ENCODE data around the gene SLC7A6. TPM values are rescaled to one million over a fixed set of nuclear protein-coding genes. Genes with fewer than 3 reads are reported as not detected.

SLC7A6 gene
- total RNA-seq, result 100 to 1,000 TPM in 1 of 4 donors, 10 to 100 TPM in 3; 73.1 to 116 (median 85.7) TPM

DNA sequence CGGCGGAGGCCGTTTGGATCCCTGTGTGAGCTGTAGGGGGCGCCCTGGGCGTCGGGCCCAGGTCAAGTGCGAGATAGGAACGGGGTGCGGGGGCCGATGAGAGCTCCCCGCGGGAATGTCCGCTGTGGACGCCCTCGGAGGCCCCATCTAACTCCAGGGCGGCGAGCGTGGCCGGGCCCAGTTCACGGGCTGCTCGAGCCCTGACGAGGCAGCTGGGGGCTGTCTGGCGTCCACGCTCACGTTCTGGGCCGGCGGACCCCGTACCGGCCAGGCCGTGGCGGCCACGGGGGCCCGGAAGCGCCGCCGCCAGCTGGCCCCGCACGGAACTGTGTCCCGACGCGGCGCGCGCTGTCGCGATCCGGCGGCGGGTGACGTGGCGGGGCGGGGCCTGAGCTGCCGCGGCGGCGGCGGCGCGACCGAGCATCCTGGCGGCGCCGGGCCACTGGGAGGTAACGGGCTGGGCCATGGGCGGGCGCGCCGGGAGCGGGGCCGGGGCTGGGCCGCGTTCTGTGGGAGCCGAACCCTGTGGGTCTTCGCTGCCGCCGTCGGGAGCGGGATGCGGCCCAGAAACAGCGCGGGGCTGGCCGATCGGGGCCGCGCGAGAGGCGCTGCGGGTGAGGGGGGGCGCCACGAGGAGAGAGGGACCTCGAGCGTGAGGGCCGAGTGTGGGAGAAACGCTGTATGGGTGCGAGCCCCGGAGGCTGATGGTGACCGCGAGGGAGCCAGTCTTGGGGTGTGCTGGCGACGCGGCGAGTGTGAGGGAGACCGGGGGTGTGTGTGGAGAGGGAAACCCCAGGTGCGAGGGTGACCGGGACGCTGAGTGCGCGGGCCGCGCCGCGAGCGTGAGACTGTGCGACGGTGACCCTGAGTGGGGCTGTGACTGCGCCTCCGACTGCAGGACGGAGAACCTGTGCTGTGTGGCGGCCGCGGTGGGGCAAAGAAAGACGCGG is at the start of gene SLC7A6:
Gene SLC7A6 (plus strand): TSS at position 399 of the 950 bp plus-strand sequence. CDS start 10,201 bp downstream, outside the sequence.
- no peaks in the 10 kb centered on the region for H3K27me3 ChIP-seq
- DNase-seq, result peak; percentile 74
- H3K9me3 ChIP-seq, result no peaks in the 10 kb centered on the region
- 0 to 1% methylated on average over 21 to 65 of the region's 123 CpGs for WGBS, 2 donors
- intact Hi-C loops (cut with DNase I), result no loop called here
- peaks cover 6 to 9% of the 10 kb centered on the region in 2 donors for H3K36me3 ChIP-seq
- peaks cover 26 to 57% of the 10 kb centered on the region in 2 donors for H3K4me1 ChIP-seq
- peak within 1 kb of the TSS; percentile 60 to 74 (median 69) for H3K4me3 ChIP-seq (replicated peaks in 1 of 3)
- TF ChIP-seq CTCF (IDR thresholded peaks at IDR 0.05), result peak in 5 of 6 experiments; percentile 28 to 70 (median 60)
- TF ChIP-seq POLR2A (IDR thresholded peaks at IDR 0.05), result peak; percentile 80 to 96
- peak within 1 kb of the TSS; percentile 99 to 100 (median 99) for H3K27ac ChIP-seq

DNA sequence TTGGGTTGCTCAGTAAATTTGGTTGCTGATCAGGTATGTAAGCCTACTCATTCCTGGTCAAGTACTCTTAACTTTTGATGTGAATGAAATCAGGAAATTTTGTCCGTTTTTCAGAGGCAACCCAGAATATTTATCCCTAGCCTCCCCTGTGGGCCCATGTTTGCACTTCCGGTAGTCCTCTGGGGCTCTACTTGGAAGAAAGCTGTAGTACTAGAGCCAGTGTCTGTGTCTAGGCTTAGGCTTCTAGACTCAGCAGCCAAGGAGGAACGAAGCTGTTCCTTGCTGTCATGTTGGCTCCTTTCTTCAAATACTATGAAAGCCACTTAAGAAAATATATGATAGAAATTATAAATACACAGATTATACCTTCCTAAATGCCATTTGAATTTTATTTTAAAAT is 49.6 kb upstream of the SLC7A6 start:
- Histone ChIP-seq H3K9me3 (no peaks in the 10 kb centered on the region), H3K27ac (no peak overlapping the region), H3K4me3 (replicated peaks in 1 of 3) (no peak overlapping the region), H3K27me3 (no peaks in the 10 kb centered on the region), H3K4me1 (peaks cover 0 to 3% of the 10 kb centered on the region in 2 donors), H3K36me3 (no peaks in the 10 kb centered on the region)
- no peak for TF ChIP-seq CTCF (IDR thresholded peaks at IDR 0.05)
- intact Hi-C loops (cut with DNase I), result no loop called here
- no peak for DNase-seq
- WGBS, 2 donors, result 81 to 85% methylated on average over 3 of the region's 3 CpGs

DNA sequence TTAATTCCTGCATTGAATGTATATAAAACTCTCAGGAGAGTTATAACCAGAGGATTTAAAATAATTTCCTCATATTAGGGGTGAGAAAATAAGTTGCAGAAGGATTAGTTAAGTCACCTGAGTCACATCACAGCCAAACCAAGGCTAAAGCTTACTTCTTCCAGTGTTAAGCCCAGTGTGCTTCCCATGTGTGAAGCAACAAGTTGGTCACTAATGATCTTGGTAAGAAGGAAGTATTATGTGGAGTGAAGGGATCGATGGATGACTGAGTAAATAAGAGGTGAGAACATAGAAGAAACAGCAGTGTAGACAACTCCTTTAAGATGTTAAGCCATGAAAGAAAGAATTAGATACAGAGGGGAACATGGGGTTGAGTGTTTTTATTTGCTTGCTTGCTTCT is 49.0 kb upstream of the SLC7A6 start:
- H3K36me3 ChIP-seq, result no peaks in the 10 kb centered on the region
- 79 to 91% methylated on average over 1 of the region's 1 CpG for WGBS, 2 donors
- intact Hi-C loops (cut with DNase I), result no loop called here

GRCh38 chr16:68216240-68216639 is 48.1 kb upstream of the SLC7A6 start:
- TF ChIP-seq POLR2A (IDR thresholded peaks at IDR 0.05) (no peak), CTCF (IDR thresholded peaks at IDR 0.05) (no peak)
- no peaks in the 10 kb centered on the region for H3K36me3 ChIP-seq

More for the DNA sequence above, 49.0 kb upstream of the SLC7A6 start:
- Histone ChIP-seq H3K4me1 (peaks cover 0 to 3% of the 10 kb centered on the region in 2 donors), H3K9me3 (no peaks in the 10 kb centered on the region), H3K4me3 (replicated peaks in 1 of 3) (no peak overlapping the region), H3K27ac (no peak overlapping the region), H3K27me3 (no peaks in the 10 kb centered on the region)
- no peak for DNase-seq
- TF ChIP-seq POLR2A (IDR thresholded peaks at IDR 0.05) (no peak), CTCF (IDR thresholded peaks at IDR 0.05) (no peak)

DNA sequence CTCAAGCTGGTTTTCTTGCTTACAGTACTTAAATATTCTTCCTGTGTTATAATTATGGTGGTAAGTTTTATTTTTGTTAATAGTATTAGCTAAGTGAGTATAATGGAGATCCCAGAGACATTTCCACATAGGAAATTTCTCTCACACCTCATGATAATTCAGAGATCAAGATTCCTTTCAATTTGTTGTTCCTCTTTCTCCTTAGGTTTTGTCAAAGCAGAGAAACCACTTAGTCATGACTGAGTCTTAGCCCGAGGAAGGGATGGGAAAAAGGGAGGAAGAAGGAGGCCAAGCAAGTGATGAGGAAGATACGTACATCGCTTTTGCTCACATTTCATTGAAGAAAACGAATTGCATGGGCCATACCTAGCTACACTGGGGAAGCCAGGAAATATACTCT is 46.8 kb upstream of the SLC7A6 start:
- Histone ChIP-seq H3K27me3 (no peaks in the 10 kb centered on the region), H3K4me3 (replicated peaks in 1 of 3) (no peak overlapping the region), H3K9me3 (no peaks in the 10 kb centered on the region), H3K36me3 (no peaks in the 10 kb centered on the region), H3K27ac (no peak overlapping the region), H3K4me1 (peaks cover 0 to 3% of the 10 kb centered on the region in 2 donors)
- intact Hi-C loops (cut with DNase I), result no loop called here
- WGBS, 2 donors, result 90 to 94% methylated on average over 4 of the region's 4 CpGs
- TF ChIP-seq CTCF (IDR thresholded peaks at IDR 0.05), result no peak
- TF ChIP-seq POLR2A (IDR thresholded peaks at IDR 0.05), result no peak
- DNase-seq, result no peak

More at GRCh38 chr16:68216240-68216639, 48.1 kb upstream of the SLC7A6 start:
- no peaks in the 10 kb centered on the region for H3K9me3 ChIP-seq
- WGBS, 2 donors, result 94% methylated on average over 3 of the region's 3 CpGs
- intact Hi-C loops (cut with DNase I), result no loop called here
- H3K4me3 ChIP-seq (replicated peaks in 1 of 3), result no peak overlapping the region
- no peaks in the 10 kb centered on the region for H3K27me3 ChIP-seq
- no peak for DNase-seq
- no peak overlapping the region for H3K27ac ChIP-seq
- H3K4me1 ChIP-seq, result peaks cover 0 to 3% of the 10 kb centered on the region in 2 donors

All from thyroid gland (tissue), 4 donors.